K562 (cell line): ENCODE data around the gene PRR19. TPM values are rescaled to one million over a fixed set of nuclear protein-coding genes. Genes with fewer than 3 reads are reported as not detected.
A peak's percentile ranks its signal among the peaks of the same experiment; 100 is the strongest.

Experiments used
- ATAC-seq: fragments of 200-7000 bp; cut with Tn5 transposase; 3 replicates; pipeline ENCODE4 v1.9.1; 2020; ENCODE audit warnings: moderate library complexity
- BruUV-seq: library from RNA; stranded (reverse); fragments of 400-500 nt; replicated peaks from 2 replicates; lab custom pipeline; 2021; lab: Mats Ljungman, UMichigan
- CTCF ChIA-PET: fragments of 300-600 bp; formaldehyde crosslinking; extraction: SDS; loops from one replicate; lab custom pipeline; 2021; ENCODE audit warnings: low intra/inter-chr PET ratio; lab: Yijun Ruan, JAX
- POLR2A ChIA-PET: fragments of 300-600, 350-650 bp; sonication (Branson Sonifier 250); formaldehyde crosslinking; extraction: SDS; loops from one replicate; lab custom pipeline; 2021; ENCODE audit warnings: antibody characterized with exemption, inconsistent platforms; lab: Yijun Ruan, JAX
- DNase-seq, 4 experiments: peaks; one replicate each; pipeline versions ENCODE4 v3.0.0 to v3.0.0-alpha.2; 2011 to 2018; ENCODE audit warnings: low spot score in 3 of 4, mixed read lengths in 3 of 4; ENCODE audit errors: extremely low read depth in 1 of 4
- FAIRE-seq: peaks from 2 replicates; lab custom pipeline; 2011; peaks lifted over from hg19 to GRCh38; lab: Jason Lieb, UNC
- H2AFZ ChIP-seq: 2 replicates; pipeline ENCODE4 v1.6.0; 2011; ENCODE audit warnings: low read depth, low read length, control low read depth, inconsistent platforms
- H3K27ac ChIP-seq: fragments of 200-600 bp; 3 replicates; pipeline ENCODE4 v1.8.0; 2011; ENCODE audit warnings: low read depth, mild to moderate bottlenecking, control low read depth, inconsistent platforms, low read length, moderate library complexity, mixed read lengths; ENCODE audit errors: extremely low read depth
- H3K27me3 ChIP-seq, 2 experiments: fragments of 300-600 bp in 1 of 2; 2 replicates in 1 of 2; 3 replicates in 1 of 2; pipeline versions ENCODE4 v1.6.0 to v1.8.0; 2011; ENCODE audit warnings: inconsistent platforms in 2 of 2, low read length in 2 of 2, mild to moderate bottlenecking in 1 of 2, mixed read lengths in 1 of 2, moderate library complexity in 1 of 2; ENCODE audit not compliant: control insufficient read depth in 2 of 2, insufficient read depth in 2 of 2
- H3K36me3 ChIP-seq: fragments of 300-600 bp; 3 replicates; pipeline ENCODE4 v1.8.0; 2011; ENCODE audit warnings: mild to moderate bottlenecking, low read length, inconsistent platforms; ENCODE audit not compliant: control insufficient read depth, insufficient read depth
- H3K4me1 ChIP-seq, 2 experiments: fragments of 200-600 bp in 1 of 2; replicated peaks in 1 of 2; 2 replicates in 1 of 2; 3 replicates in 1 of 2; pipeline versions ENCODE4 v1.5.1 to v1.8.0; 2011; ENCODE audit warnings: inconsistent platforms in 2 of 2, low read length in 2 of 2, mild to moderate bottlenecking in 1 of 2, mixed read lengths in 1 of 2, moderate library complexity in 1 of 2; ENCODE audit not compliant: control insufficient read depth in 2 of 2, insufficient read depth in 2 of 2
- H3K4me2 ChIP-seq: 2 replicates; pipeline ENCODE4 v1.6.1; 2011; ENCODE audit warnings: low read length, control low read depth, inconsistent platforms, mixed read lengths; ENCODE audit not compliant: insufficient read depth
- H3K4me3 ChIP-seq: fragments of 200-600 bp; sonication (generic), shearing (Covaris generic); 2 replicates; pipeline ENCODE4 v1.5.1; 2016; ENCODE audit warnings: control low read depth, inconsistent platforms
- H3K79me2 ChIP-seq: fragments of 200-600 bp; 3 replicates; pipeline ENCODE4 v1.8.0; 2011; ENCODE audit warnings: low read length, inconsistent platforms; ENCODE audit not compliant: control insufficient read depth, insufficient read depth
- H3K9ac ChIP-seq, 2 experiments: 2 replicates each; pipeline versions ENCODE4 v1.6.0 to v1.6.1; 2011; ENCODE audit warnings: low read depth in 2 of 2, low read length in 2 of 2, control low read depth in 1 of 2, inconsistent platforms in 1 of 2, mild to moderate bottlenecking in 1 of 2, mixed read lengths in 1 of 2; ENCODE audit not compliant: insufficient read depth in 1 of 2
- H3K9me1 ChIP-seq: one replicate; pipeline ENCODE4 v1.6.0; 2011; ENCODE audit warnings: inconsistent platforms, mild to moderate bottlenecking, low read length, moderate library complexity; ENCODE audit not compliant: control insufficient read depth, insufficient read depth
- H3K9me3 ChIP-seq: replicated peaks from 2 replicates; pipeline ENCODE4 v1.5.1; 2011; ENCODE audit warnings: low read depth, low read length, inconsistent platforms; ENCODE audit not compliant: control insufficient read depth, insufficient read depth
- H4K20me1 ChIP-seq: replicated peaks from 2 replicates; pipeline ENCODE4 v1.6.1; 2011; ENCODE audit warnings: low read length, inconsistent platforms, mixed read lengths; ENCODE audit not compliant: control insufficient read depth, insufficient read depth
- CC2D1A ChIP-seq: fragments of 450-650 bp; IDR thresholded peaks from 2 replicates; pipeline ENCODE4 v1.6.1; 2017; ENCODE audit warnings: mild to moderate bottlenecking
- CEBPB ChIP-seq: fragments of 450-650 bp; IDR thresholded peaks from 2 replicates; pipeline ENCODE4 v1.6.1; 2016; ENCODE audit warnings: missing genetic modification characterization, missing compliant biosample characterization
- CSDE1 ChIP-seq, 2 experiments: fragments of 450-650 bp; IDR thresholded peaks; 2 replicates each; pipeline ENCODE4 v1.6.1; 2016; ENCODE audit warnings: mild to moderate bottlenecking in 1 of 2
- DIDO1 ChIP-seq: fragments of 450-650 bp; IDR thresholded peaks from 2 replicates; pipeline ENCODE4 v1.6.1; 2016; ENCODE audit warnings: low read depth, missing biosample characterization, missing genetic modification characterization
- HDAC8 ChIP-seq: fragments of 450-650 bp; IDR thresholded peaks from 2 replicates; pipeline ENCODE4 v1.6.1; 2016; ENCODE audit warnings: mild to moderate bottlenecking, missing genetic modification characterization, moderate library complexity, missing compliant biosample characterization
- KLF6 ChIP-seq: fragments of 250-450 bp; sonication (Bioruptor Pico); IDR thresholded peaks from 2 replicates; pipeline ENCODE4 v1.4.0; 2020; ENCODE audit warnings: mild to moderate bottlenecking, moderate library complexity, borderline replicate concordance
- POLR3A ChIP-seq: IDR thresholded peaks from 2 replicates; pipeline ENCODE4 v1.6.1; 2011; ENCODE audit warnings: borderline replicate concordance, mild to moderate bottlenecking, moderate library complexity; ENCODE audit not compliant: insufficient read length, insufficient read depth; ENCODE audit errors: extremely low read depth
- XRCC3 ChIP-seq: fragments of 450-650 bp; IDR thresholded peaks from 2 replicates; pipeline ENCODE4 v1.6.1; 2017; ENCODE audit warnings: mild to moderate bottlenecking, moderate library complexity
- YBX1 ChIP-seq: fragments of 450-650 bp; IDR thresholded peaks from 2 replicates; pipeline ENCODE4 v1.7.1; 2016; ENCODE audit warnings: mild to moderate bottlenecking
- ZC3H4 ChIP-seq: sonication (generic); formaldehyde crosslinking; IDR thresholded peaks from 2 replicates; pipeline ENCODE4 v1.9.0; 2021; ENCODE audit warnings: missing genetic modification reagents, borderline replicate concordance
- ZNF507 ChIP-seq: conservative IDR thresholded peaks from 2 replicates; pipeline ENCODE4 v1.6.1; 2017; ENCODE audit warnings: missing genetic modification characterization, missing compliant biosample characterization
- ZNF707 ChIP-seq: fragments of 250-450 bp; sonication (Bioruptor Pico); conservative IDR thresholded peaks from 2 replicates; pipeline ENCODE4 v1.8.0; 2022; ENCODE audit warnings: inconsistent platforms, mild to moderate bottlenecking, moderate library complexity
- ZNF766 ChIP-seq: fragments of 200-800 bp; sonication (Bioruptor generic); conservative IDR thresholded peaks from 2 replicates; pipeline ENCODE4 v1.6.1; 2016; ENCODE audit warnings: missing genetic modification characterization, missing compliant biosample characterization
- WGBS: fragments of 100-300 bp; shearing (Covaris generic); methylation state at CpG from one replicate; pipeline ENCODE4 v1.1.6; 2016; ENCODE audit warnings: low coverage, mixed read lengths; ENCODE audit not compliant: insufficient coverage; ENCODE audit errors: missing lambda C conversion rate; 5-methylcytosine and 5-hydroxymethylcytosine counted together
- in situ Hi-C: fragments of 300-500 bp; cut with MboI; formaldehyde crosslinking; loops from 4 replicates; pipeline ENCODE4 v1.15.0; 2018; ENCODE audit warnings: inconsistent platforms, mixed read lengths
- intact Hi-C: fragments of 100-400 bp; cut with micrococcal nuclease; formaldehyde crosslinking; loops from 2 replicates; pipeline ENCODE4 v1.14.2; 2022
- polyA plus RNA-seq, 8 experiments: library from polyadenylated mRNA; depleted of rRNA in 4 of 8; stranded (reverse) in 5 of 8; unstranded in 3 of 8; fragments of >200 nt; fragmentation: Nextera tagmentation in 2 of 8; fragmentation: Illumina TruSeq in 1 of 8; extraction: Ambion mirVana in 2 of 8; extraction: Trizol in 1 of 8; gene quantifications; 2 replicates each; pipeline versions ENCODE4 v1.2.1 to v1.2.3, GENCODE V29; 2011 to 2014; ENCODE audit warnings: inconsistent platforms in 1 of 8, missing spikeins in 1 of 8
- total RNA-seq, 7 experiments: library from RNA; depleted of rRNA in 6 of 7; stranded (reverse); fragments of >200 nt in 6 of 7; fragmentation: Illumina TruSeq in 2 of 7; extraction: Trizol in 2 of 7; gene quantifications; 2 replicates each; pipeline versions ENCODE4 v1.2.1 to v1.2.3, GENCODE V29; 2011 to 2021; ENCODE audit warnings: low replicate concordance in 1 of 7
- TF ChIP-seq, protein P1 (sequence below): fragments of 450-650 bp; IDR thresholded peaks from 2 replicates; pipeline ENCODE4 v1.6.1; 2018; ENCODE audit warnings: mild to moderate bottlenecking, low read depth; ENCODE audit not compliant: partially characterized antibody
- TF ChIP-seq, protein P2 (sequence below): fragments of 450-650 bp; formaldehyde crosslinking; IDR thresholded peaks from 2 replicates; pipeline ENCODE4 v1.4.0; 2020; ENCODE audit warnings: mild to moderate bottlenecking, moderate library complexity
- TF ChIP-seq, protein P3 (sequence below): fragments of 200-800 bp; sonication (Bioruptor generic); IDR thresholded peaks from 2 replicates; pipeline ENCODE4 v1.6.1; 2016; ENCODE audit warnings: missing genetic modification characterization, missing compliant biosample characterization

PRR19 gene
- total and polyA plus RNA-seq, 9 of the 15 experiments (the other 6 are each of a cell fraction or from before 2014, with no cell fraction given): 0.10 to 1.6 (median 0.54) TPM

DNA sequence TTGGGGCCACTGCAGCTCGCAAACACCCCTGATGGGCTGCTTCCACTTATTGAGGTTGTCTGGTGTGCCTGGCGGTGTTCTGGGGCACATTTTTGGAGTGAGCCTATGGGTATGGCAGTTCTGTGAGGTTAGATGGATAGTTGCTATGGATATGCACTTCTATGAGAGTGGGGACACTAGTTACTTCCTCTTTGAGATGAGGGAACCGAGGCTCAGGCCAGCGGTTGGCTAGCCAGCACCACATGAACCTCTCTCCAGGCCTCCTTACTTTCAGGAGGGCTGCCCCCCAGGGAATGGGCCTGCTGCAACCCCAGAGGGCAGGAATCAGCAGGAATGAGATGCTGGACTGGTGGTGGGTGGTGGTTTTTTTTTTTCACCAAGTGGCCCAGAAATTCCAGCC, 13.5 kb upstream of the PRR19 start:
- Histone ChIP-seq H3K36me3 (peaks cover 69% of the 10 kb centered on the region; the same call in 2 of the 3 replicates), H4K20me1 (0 out of 2 replicates have a peak, but pooled peaks cover 8% of the 10 kb centered on the region)
- POLR2A ChIA-PET: interaction anchor here (1.2 kb wide), 1 partner anchor 14 kb away, joined by 4 read pairs; the partner anchor contains the start of genes PAFAH1B3 and PRR19
- TF ChIP-seq ZC3H4: no peak
- no peak for TF ChIP-seq POLR3A
- TF ChIP-seq, protein P1, sequence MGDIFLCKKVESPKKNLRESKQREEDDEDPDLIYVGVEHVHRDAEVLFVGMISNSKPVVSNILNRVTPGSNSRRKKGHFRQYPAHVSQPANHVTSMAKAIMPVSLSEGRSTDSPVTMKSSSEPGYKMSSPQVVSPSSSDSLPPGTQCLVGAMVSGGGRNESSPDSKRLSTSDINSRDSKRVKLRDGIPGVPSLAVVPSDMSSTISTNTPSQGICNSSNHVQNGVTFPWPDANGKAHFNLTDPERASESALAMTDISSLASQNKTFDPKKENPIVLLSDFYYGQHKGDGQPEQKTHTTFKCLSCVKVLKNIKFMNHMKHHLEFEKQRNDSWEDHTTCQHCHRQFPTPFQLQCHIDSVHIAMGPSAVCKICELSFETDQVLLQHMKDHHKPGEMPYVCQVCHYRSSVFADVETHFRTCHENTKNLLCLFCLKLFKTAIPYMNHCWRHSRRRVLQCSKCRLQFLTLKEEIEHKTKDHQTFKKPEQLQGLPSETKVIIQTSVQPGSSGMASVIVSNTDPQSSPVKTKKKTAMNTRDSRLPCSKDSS: no peak
- TF ChIP-seq ZNF707 (CRISPR knock-in tag): no peak
- TF ChIP-seq CEBPB: no peak
- no peak for TF ChIP-seq YBX1
- TF ChIP-seq KLF6: no peak
- no peak for TF ChIP-seq HDAC8 (tag)
- no peak for TF ChIP-seq CC2D1A
- TF ChIP-seq XRCC3: no peak
- no peak for TF ChIP-seq DIDO1 (tag)
- TF ChIP-seq CSDE1 (IDR thresholded peaks at IDR 0.05): no peak
- TF ChIP-seq, protein P2, sequence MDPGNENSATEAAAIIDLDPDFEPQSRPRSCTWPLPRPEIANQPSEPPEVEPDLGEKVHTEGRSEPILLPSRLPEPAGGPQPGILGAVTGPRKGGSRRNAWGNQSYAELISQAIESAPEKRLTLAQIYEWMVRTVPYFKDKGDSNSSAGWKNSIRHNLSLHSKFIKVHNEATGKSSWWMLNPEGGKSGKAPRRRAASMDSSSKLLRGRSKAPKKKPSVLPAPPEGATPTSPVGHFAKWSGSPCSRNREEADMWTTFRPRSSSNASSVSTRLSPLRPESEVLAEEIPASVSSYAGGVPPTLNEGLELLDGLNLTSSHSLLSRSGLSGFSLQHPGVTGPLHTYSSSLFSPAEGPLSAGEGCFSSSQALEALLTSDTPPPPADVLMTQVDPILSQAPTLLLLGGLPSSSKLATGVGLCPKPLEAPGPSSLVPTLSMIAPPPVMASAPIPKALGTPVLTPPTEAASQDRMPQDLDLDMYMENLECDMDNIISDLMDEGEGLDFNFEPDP (CRISPR knock-in tag): no peak
- TF ChIP-seq, protein P3, sequence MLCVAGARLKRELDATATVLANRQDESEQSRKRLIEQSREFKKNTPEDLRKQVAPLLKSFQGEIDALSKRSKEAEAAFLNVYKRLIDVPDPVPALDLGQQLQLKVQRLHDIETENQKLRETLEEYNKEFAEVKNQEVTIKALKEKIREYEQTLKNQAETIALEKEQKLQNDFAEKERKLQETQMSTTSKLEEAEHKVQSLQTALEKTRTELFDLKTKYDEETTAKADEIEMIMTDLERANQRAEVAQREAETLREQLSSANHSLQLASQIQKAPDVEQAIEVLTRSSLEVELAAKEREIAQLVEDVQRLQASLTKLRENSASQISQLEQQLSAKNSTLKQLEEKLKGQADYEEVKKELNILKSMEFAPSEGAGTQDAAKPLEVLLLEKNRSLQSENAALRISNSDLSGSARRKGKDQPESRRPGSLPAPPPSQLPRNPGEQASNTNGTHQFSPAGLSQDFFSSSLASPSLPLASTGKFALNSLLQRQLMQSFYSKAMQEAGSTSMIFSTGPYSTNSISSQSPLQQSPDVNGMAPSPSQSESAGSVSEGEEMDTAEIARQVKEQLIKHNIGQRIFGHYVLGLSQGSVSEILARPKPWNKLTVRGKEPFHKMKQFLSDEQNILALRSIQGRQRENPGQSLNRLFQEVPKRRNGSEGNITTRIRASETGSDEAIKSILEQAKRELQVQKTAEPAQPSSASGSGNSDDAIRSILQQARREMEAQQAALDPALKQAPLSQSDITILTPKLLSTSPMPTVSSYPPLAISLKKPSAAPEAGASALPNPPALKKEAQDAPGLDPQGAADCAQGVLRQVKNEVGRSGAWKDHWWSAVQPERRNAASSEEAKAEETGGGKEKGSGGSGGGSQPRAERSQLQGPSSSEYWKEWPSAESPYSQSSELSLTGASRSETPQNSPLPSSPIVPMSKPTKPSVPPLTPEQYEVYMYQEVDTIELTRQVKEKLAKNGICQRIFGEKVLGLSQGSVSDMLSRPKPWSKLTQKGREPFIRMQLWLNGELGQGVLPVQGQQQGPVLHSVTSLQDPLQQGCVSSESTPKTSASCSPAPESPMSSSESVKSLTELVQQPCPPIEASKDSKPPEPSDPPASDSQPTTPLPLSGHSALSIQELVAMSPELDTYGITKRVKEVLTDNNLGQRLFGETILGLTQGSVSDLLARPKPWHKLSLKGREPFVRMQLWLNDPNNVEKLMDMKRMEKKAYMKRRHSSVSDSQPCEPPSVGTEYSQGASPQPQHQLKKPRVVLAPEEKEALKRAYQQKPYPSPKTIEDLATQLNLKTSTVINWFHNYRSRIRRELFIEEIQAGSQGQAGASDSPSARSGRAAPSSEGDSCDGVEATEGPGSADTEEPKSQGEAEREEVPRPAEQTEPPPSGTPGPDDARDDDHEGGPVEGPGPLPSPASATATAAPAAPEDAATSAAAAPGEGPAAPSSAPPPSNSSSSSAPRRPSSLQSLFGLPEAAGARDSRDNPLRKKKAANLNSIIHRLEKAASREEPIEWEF (CRISPR knock-in tag): no peak
- TF ChIP-seq ZNF766: no peak
- no peak for TF ChIP-seq ZNF507 (tag)

More for the DNA sequence above, 13.5 kb upstream of the PRR19 start:
- Histone ChIP-seq H2AFZ (no peak overlapping the region), H3K4me1 (peaks cover 17 to 82% of the 10 kb centered on the region in 2 experiments; a peak in 4 of 5 replicates), H3K4me3 (no peak overlapping the region), H3K27me3 (no peaks in the 10 kb centered on the region), H3K27ac (no peak overlapping the region), H3K9ac (peak overlapping the region in 1 of 2 experiments; percentile 60; a peak in 1 of 4 replicates), H3K79me2 (peaks cover 26% of the 10 kb centered on the region), H3K4me2 (no peak overlapping the region), H3K9me1 (no peaks in the 10 kb centered on the region), H3K9me3 (no peaks in the 10 kb centered on the region)
- FAIRE-seq (no peak), DNase-seq (no peak), ATAC-seq (no peak)
- 70% methylated on average over 4 of the region's 4 CpGs for WGBS
- CTCF ChIA-PET: interaction anchor here (0.6 kb wide), 1 partner anchor 8 kb away, joined by 3 read pairs; no protein-coding TSS in a partner anchor
- intact Hi-C loops: no loop called here
- BruUV-seq: no TSS peak
- in situ Hi-C loops: no loop called here
